Activated T-helper 9 cell treated with anti-CD3 and anti-CD28 coated beads, Interleukin-2, amount 50 U/mL, for 16 hours (primary cell): ENCODE results near the gene TOPBP1.
"Not testable (repeated sequence)": the region's sequence is repeated elsewhere in the genome, so short reads cannot be mapped to it uniquely, and the experiment has no call there.

ENCODE experiments used
- DNase-seq: peaks from one replicate; pipeline ENCODE4 v3.0.0-alpha.2; 2020; ENCODE audit warnings: low read depth

The TOPBP1 gene

DNA sequence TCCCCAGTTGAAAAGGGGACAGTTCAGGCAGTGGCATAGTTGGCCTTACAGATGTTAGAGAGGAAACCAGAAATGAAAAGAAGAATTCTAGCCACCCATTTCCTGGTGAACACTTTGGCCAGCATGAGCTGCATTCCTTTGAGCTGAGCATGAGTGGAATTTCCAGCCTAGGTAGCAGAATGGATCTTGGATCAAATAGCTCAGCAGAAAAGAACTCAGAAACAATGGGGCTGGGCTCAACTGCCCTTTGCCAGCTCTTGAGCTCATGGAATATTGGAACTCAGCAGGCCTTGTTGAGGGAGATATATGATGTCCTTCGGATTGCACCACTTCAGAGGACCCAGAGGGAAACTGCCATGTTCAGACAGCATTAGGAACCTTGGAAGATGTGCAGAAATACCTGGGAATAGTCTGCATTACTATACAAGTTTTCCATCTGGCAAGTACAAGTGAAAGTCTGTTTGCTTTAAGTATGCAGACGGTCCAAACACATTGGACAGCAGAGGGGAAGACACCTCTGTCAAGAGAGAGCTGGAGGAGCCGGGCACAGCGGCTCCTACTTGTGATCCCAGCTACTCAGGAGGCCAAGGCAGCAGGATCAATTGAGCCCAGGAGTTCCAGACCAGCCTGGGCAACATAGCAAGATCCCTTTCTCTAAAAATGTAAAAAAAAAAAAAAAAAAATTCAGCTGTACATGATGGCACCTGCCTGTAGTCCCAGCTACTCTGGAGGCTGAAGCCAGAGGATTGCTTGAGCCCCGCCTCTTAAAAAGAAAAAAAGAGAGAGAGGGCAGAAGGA, 91.4 kb downstream of the TOPBP1 start:
- no peak for DNase-seq

- DNase-seq, result no peak
These were observed 93.3 kb downstream of the TOPBP1 start for GRCh38 chr3:133568294-133569014.

DNA sequence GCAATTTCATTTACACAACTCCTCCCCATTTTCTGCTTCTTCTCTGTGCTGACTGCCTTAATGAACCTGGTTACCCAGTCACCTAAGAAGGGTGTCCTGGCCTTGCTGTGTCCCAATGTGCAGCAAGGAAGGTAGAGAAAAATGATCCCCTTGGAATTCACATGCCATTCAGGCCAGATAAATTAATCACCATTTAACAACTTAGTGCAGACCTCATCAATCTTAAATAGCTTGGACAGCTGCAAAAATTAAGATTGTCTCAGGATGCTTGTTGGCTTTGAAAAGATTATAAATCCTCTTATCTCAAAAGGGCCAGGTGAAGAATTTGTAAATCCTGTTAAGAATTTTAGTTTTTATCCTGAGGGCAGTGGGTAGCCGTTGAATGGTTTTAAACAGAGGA, 97.9 kb downstream of the TOPBP1 start:
- DNase-seq, result no peak

DNA sequence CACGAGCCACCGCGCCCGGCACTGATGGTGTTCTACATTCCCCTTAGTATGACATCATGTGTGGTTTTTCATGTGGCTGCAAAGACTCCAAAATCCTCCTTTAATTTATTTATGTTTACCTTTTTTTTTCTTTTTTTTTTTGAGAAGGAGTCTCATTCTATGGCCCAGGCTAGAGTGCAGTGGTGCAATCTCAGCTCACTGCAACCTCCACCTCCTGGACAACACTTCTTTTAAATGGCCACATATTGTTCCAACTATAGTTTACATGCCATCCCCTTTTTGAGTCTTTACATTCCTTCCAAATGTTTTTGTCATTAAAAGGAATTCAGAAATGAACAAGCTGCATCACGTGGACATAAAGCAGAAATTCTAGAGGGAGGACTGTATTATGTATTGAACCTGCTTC, 98.6 kb downstream of the TOPBP1 start:
- no peak for DNase-seq

DNA sequence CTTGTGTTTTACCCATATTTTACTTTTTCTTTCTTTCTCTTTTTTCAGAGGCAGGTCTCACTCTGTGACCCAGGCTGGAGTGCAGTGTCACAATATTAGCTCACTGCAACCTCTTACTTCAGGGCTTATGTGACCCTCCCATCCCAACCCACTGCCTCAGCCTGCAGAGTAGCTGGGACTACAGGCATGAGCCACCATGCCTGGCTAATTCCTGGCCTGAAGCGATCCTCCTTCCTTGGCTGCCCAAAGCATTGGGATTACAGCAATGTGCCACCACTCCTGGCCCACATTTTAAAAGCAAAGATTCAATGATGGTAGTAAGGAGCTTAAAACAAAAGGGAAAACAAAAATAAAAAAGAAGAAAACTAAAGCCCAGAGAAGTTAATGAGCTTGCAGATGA, 99.4 kb downstream of the TOPBP1 start:
- DNase-seq, result no peak

DNA sequence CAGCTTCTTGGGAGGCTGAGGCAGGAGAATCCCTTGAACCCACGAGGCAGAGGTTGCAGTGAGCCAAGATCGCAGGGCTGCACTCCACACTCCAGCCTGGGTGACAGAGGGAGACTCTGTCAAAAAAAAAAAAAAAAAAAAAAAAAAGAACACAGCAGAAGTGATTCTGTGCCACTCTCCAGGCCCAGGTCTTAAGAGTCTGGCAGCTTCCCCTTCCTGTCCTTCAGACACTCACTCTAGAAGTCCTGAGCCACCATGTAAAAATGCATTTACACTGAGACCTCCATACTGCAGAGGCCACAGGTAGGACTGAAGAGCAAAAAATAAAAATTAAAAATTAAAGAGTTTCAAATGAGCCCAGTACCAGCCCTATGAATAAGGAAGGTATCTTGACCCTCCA, 100.1 kb downstream of the TOPBP1 start:
- DNase-seq, result no peak

DNA sequence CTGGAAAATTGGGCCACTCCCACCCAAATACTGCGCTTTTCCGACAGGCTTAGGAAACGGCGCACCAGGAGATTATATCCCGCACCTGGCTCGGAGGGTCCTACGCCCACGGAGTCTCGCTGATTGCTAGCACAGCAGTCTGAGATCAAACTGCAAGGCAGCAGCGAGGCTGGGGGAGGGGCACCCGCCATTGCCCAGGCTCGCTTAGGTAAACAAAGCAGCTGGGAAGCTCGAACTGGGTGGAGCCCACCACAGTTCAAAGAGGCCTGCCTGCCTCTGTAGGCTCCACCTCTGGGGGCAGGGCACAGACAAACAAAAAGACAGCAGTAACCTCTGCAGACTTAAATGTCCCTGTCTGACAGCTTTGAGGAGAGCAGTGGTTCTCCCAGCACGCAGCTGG, 110.2 kb downstream of the TOPBP1 start:
- not testable (repeated sequence) for DNase-seq
